ENCODE measurements around the gene KPNA1.

Gene KPNA1

DNA sequence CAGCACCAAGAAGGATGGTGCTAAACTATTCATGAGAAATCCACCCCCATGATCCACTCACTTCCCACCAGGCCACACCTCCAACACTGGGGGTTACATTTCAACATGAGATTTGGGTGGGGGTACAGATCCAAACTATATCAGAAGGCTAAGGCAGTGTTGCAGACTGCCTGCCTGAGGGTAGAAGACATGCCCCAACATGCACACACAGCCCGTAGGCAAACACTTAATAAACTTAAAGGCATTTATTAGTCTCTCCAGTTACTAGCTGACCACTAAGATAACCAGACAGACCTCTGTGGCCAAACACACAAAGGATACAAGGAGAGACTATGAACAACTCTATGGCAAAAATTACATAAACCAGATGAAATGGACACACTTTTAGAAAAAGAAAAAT, 120.6 kb downstream of the KPNA1 start:
- H3K4me1 ChIP-seq (ENCODE audit: control insufficient read depth in 5 of 5, insufficient read depth in 5 of 5, low read length in 5 of 5): peaks cover 0 to 3% (median 0%) of the 10 kb centered on the region in 5 donors
- no peak overlapping the region for H3K9ac ChIP-seq (ENCODE audit: low read length in 5 of 5)
- H3K27ac ChIP-seq (ENCODE audit: low read depth, low read length): no peak overlapping the region

DNA sequence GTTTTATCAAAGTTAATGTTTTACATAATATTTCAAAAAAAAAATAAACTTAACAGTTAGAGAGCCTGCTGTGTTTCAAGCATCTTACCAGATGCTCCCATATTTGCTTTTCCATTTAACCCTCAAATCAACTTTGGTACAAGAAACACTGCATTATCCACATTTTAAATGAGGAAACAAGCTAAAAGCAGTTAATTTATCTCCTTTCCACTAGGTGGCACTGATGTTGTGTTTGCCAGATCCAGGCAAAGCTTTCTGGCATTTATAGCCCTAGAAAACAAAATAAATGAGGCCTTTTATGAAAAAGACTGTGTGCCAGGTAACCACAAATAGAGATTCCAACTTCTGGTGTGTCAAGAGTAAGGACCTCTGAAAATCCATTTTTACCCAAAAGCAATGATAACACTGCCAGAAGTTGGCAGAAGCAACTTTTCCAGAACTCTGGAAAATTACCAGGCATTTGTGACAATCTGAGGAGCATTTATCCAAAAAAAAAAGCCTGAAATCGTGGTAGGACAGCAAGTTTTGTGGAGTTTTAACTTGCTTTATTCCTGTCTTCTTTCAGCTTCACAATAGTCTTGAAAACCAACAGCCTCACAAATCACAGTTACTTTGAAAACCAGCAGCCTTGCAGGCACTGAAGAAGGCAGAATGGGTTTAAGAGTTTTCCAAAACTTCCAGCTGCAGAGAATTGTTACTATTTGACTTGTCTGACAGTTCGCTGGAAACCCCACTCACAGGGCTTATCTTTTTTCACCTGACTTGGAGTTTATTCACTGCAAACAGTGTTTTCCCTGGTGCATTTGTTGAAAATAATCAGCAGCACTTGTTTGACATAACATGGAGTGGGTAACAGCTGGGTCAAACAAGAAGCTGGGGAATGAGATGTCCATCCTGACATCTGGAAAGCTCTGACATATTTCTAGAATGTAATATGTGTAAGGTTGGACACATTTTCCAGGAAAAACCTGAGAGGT, 121.6 kb downstream of the KPNA1 start:
- Histone ChIP-seq H3K9ac (ENCODE audit: low read length in 5 of 5) (no peak overlapping the region), H3K27ac (ENCODE audit: low read depth, low read length) (no peak overlapping the region), H3K4me3 (ENCODE audit: low read depth in 1 of 5, low read length in 5 of 5) (no peak overlapping the region), H3K36me3 (ENCODE audit: control insufficient read depth in 5 of 5, insufficient read depth in 5 of 5, low read length in 5 of 5) (peaks cover 0 to 5% (median 0%) of the 10 kb centered on the region in 5 donors), H3K27me3 (ENCODE audit: control insufficient read depth in 5 of 5, insufficient read depth in 4 of 5, low read length in 5 of 5) (no peaks in the 10 kb centered on the region), H3K4me1 (ENCODE audit: control insufficient read depth in 5 of 5, insufficient read depth in 5 of 5, low read length in 5 of 5) (peaks cover 0 to 3% (median 0%) of the 10 kb centered on the region in 5 donors), H3K9me3 (ENCODE audit: control insufficient read depth in 5 of 5, low read length in 5 of 5) (no peaks in the 10 kb centered on the region)

More for the DNA sequence above, 120.6 kb downstream of the KPNA1 start:
- no peaks in the 10 kb centered on the region for H3K9me3 ChIP-seq (ENCODE audit: control insufficient read depth in 5 of 5, low read length in 5 of 5)
- peaks cover 0 to 5% (median 0%) of the 10 kb centered on the region in 5 donors for H3K36me3 ChIP-seq (ENCODE audit: control insufficient read depth in 5 of 5, insufficient read depth in 5 of 5, low read length in 5 of 5)
- H3K27me3 ChIP-seq (ENCODE audit: control insufficient read depth in 5 of 5, insufficient read depth in 4 of 5, low read length in 5 of 5): no peaks in the 10 kb centered on the region
- no peak overlapping the region for H3K4me3 ChIP-seq (ENCODE audit: low read depth in 1 of 5, low read length in 5 of 5)

DNA sequence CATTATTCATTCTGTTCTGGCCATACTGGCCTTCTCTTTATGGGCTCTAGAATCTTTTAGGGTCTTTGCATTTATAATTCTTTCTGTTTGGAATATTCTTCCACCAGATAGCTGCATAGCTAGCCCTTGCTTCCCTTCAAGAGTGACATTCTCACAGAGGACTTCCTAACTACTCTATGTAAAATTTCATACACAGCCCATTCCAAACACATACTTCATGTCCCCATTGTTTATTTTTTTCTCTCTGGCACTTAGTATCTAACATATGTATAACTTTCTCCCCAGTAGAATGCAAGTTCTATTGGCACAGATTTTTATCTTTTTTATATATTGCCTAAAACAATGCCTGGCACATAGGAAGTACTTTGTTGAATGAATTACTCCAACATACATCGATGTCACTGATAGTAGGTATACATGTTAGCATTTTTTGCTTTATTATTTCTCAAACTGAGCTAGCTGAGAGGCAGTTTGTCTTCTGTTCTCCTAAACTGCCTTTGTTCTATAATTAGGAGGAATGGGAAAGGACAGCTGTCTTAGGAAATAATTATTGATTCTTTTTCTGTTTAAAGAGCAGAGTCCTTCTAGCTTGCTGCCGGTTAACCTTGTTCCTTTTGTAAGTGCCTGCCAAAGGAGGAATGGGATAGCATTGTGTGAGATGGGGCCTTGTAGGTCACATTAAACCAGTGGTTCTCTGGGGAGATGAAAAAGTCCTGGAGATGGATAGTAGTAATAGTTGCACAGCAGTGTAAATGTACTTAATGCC, 122.9 kb downstream of the KPNA1 start:
- Histone ChIP-seq H3K36me3 (ENCODE audit: control insufficient read depth in 5 of 5, insufficient read depth in 5 of 5, low read length in 5 of 5) (peaks cover 0 to 5% (median under 1%) of the 10 kb centered on the region in 5 donors), H3K27me3 (ENCODE audit: control insufficient read depth in 5 of 5, insufficient read depth in 4 of 5, low read length in 5 of 5) (no peaks in the 10 kb centered on the region), H3K27ac (ENCODE audit: low read depth, low read length) (no peak overlapping the region), H3K4me3 (ENCODE audit: low read depth in 1 of 5, low read length in 5 of 5) (no peak overlapping the region), H3K9ac (ENCODE audit: low read length in 5 of 5) (no peak overlapping the region), H3K4me1 (ENCODE audit: control insufficient read depth in 5 of 5, insufficient read depth in 5 of 5, low read length in 5 of 5) (peaks cover 0 to 3% (median 0%) of the 10 kb centered on the region in 5 donors), H3K9me3 (ENCODE audit: control insufficient read depth in 5 of 5, low read length in 5 of 5) (no peaks in the 10 kb centered on the region)

DNA sequence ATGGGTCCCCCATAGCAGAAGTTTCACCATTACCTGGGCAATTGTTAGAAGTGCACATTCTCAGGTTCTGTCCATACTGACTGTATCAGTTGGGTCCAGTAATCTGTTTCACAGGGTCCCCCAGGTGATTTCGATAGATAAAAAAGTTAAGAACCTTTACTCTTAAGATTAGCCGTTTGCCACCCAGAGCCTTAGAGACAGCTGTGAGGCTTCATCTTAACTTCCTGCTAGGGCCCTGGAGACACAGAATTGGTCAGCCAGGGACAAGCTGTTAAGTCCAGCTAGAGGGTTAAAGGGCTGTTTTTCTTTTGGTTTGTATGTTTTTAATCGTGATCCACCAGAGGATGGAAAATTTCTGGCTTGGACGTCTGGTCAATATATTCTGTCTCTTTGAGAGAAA, 124.1 kb downstream of the KPNA1 start:
- Histone ChIP-seq H3K4me3 (ENCODE audit: low read depth in 1 of 5, low read length in 5 of 5) (no peak overlapping the region), H3K27ac (ENCODE audit: low read depth, low read length) (no peak overlapping the region), H3K4me1 (ENCODE audit: control insufficient read depth in 5 of 5, insufficient read depth in 5 of 5, low read length in 5 of 5) (peaks cover 0 to 3% (median 0%) of the 10 kb centered on the region in 5 donors), H3K27me3 (ENCODE audit: control insufficient read depth in 5 of 5, insufficient read depth in 4 of 5, low read length in 5 of 5) (no peaks in the 10 kb centered on the region), H3K9ac (ENCODE audit: low read length in 5 of 5) (peak overlapping the region in 1 of 5 donors; percentile 48), H3K36me3 (ENCODE audit: control insufficient read depth in 5 of 5, insufficient read depth in 5 of 5, low read length in 5 of 5) (peaks cover 0 to 5% (median 2%) of the 10 kb centered on the region in 5 donors), H3K9me3 (ENCODE audit: control insufficient read depth in 5 of 5, low read length in 5 of 5) (no peaks in the 10 kb centered on the region)

DNA sequence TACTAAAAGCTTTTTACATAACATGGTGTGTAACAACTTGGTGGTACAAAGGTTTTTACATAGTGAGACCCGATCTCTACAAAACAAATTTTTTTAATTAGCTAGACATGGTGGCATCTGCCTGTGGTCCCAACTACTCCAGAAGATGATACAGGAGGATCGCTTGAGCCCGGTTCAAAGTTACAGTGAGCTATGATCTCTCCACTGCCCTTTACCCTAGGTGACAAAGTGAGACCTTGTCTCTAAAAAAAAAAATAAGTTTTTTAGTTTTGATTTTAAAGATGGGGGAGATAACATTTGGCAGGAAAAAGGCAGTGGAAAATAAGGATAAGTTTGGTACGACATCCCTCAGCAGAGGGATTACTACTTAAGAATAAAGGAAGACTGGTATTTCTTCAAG, 124.8 kb downstream of the KPNA1 start:
- no peak overlapping the region for H3K4me3 ChIP-seq (ENCODE audit: low read depth in 1 of 5, low read length in 5 of 5)
- H3K4me1 ChIP-seq (ENCODE audit: control insufficient read depth in 5 of 5, insufficient read depth in 5 of 5, low read length in 5 of 5): peaks cover 0 to 10% (median 1%) of the 10 kb centered on the region in 5 donors
- peaks cover 0 to 5% (median 2%) of the 10 kb centered on the region in 5 donors for H3K36me3 ChIP-seq (ENCODE audit: control insufficient read depth in 5 of 5, insufficient read depth in 5 of 5, low read length in 5 of 5)
- no peaks in the 10 kb centered on the region for H3K9me3 ChIP-seq (ENCODE audit: control insufficient read depth in 5 of 5, low read length in 5 of 5)
- peak overlapping the region in 1 of 5 donors; percentile 40 for H3K9ac ChIP-seq (ENCODE audit: low read length in 5 of 5)
- no peaks in the 10 kb centered on the region for H3K27me3 ChIP-seq (ENCODE audit: control insufficient read depth in 5 of 5, insufficient read depth in 4 of 5, low read length in 5 of 5)
- H3K27ac ChIP-seq (ENCODE audit: low read depth, low read length): no peak overlapping the region

DNA sequence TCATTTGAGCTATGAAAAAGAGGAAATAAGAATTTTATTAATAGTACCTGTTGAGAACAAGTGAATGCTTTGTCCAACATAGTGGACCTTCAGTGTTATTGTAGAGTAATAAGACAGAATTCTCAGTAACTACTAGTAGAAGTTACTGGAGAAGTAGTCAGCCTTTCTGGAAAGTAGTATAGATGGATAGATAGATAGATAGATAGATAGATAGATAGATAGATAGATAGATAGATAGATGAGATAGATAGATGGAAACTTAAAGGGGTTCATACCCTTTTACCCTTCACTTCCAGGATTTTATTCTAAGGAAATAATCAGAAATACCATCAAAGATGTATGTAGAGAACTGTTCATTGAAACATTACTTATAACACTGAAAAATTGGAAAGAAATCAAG, 125.5 kb downstream of the KPNA1 start:
- H3K27me3 ChIP-seq (ENCODE audit: control insufficient read depth in 5 of 5, insufficient read depth in 4 of 5, low read length in 5 of 5): no peaks in the 10 kb centered on the region
- no peak overlapping the region for H3K9ac ChIP-seq (ENCODE audit: low read length in 5 of 5)
- H3K4me3 ChIP-seq (ENCODE audit: low read depth in 1 of 5, low read length in 5 of 5): no peak overlapping the region
- no peak overlapping the region for H3K27ac ChIP-seq (ENCODE audit: low read depth, low read length)
- H3K4me1 ChIP-seq (ENCODE audit: control insufficient read depth in 5 of 5, insufficient read depth in 5 of 5, low read length in 5 of 5): peaks cover 0 to 17% (median 8%) of the 10 kb centered on the region in 5 donors
- no peaks in the 10 kb centered on the region for H3K9me3 ChIP-seq (ENCODE audit: control insufficient read depth in 5 of 5, low read length in 5 of 5)
- peaks cover 0 to 4% (median 2%) of the 10 kb centered on the region in 5 donors for H3K36me3 ChIP-seq (ENCODE audit: control insufficient read depth in 5 of 5, insufficient read depth in 5 of 5, low read length in 5 of 5)

DNA sequence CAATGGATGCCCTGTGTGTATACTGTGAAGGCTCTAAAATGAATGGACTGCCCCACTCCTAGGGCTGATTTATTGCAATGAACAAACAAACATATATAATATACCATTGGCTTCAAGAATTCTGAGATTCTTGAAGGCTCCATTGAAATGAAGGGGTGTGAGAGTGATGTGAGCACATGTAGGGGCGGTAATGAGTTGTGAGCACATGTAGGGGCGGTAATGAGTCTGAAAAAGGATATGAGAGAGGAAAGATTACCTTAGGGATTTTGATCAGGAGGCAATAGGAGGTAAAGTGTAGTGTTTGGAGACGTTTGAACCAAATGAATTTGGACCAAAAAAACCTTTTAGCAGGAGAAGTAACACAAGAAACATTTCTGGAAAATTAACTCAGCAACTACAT, 127.0 kb downstream of the KPNA1 start:
- H3K9ac ChIP-seq (ENCODE audit: low read length in 5 of 5): no peak overlapping the region
- H3K4me3 ChIP-seq (ENCODE audit: low read depth in 1 of 5, low read length in 5 of 5): no peak overlapping the region
- peaks cover 0 to 2% (median 0%) of the 10 kb centered on the region in 5 donors for H3K36me3 ChIP-seq (ENCODE audit: control insufficient read depth in 5 of 5, insufficient read depth in 5 of 5, low read length in 5 of 5)
- no peak overlapping the region for H3K27ac ChIP-seq (ENCODE audit: low read depth, low read length)
- H3K9me3 ChIP-seq (ENCODE audit: control insufficient read depth in 5 of 5, low read length in 5 of 5): no peaks in the 10 kb centered on the region
- no peaks in the 10 kb centered on the region for H3K27me3 ChIP-seq (ENCODE audit: control insufficient read depth in 5 of 5, insufficient read depth in 4 of 5, low read length in 5 of 5)
- peaks cover 0 to 24% (median 17%) of the 10 kb centered on the region in 5 donors for H3K4me1 ChIP-seq (ENCODE audit: control insufficient read depth in 5 of 5, insufficient read depth in 5 of 5, low read length in 5 of 5)

DNA sequence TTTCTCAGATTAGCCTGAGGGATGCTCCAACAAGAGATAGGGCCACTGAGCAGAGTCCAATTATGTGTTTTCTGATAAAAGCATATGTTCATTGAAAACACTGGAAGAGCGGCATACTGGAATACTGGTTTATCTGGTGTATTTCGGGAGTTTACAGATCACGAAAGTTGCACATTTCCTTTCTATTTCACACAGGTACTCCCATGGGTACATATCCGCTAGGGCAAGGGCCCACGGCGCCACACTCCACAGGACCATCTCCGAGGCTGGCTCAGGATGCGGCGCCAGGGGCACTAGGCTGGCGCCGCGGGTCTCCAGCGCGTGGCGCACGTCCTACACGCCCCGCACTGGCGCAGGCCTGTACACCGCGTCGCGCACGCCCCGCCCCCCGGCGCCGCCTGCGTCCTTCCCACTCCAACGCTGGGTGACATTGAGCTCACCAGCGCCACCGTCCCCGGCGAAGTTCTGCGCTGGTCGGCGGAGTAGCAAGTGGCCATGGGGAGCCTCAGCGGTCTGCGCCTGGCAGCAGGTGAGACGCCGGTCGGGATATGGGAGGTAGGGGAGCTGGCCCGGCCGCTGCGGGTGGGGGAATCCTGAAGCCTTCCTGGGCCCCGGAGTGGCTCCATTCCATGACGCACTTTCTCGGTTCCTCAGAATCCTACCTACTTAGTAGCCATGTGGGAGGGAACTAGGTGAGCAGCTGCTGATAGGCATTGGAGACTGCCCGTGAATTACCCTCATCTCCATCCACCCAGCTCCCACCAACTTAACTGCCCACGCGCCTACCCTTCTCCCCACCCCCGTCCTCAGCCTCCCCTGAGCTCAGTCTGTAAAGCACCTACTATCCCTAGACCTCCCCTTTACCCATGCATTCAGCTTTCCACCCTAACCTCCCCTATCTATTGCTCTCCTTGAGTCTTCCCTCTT, 130.7 kb downstream of the KPNA1 start, which contains the start of gene FAM162A:
Gene FAM162A, plus strand, starts transcription at position 412 of the 927 bp plus-strand sequence. Its CDS starts 84 bp downstream, at position 496.
- peak within 1 kb of the TSS; percentile 93 to 100 (median 97) for H3K4me3 ChIP-seq (ENCODE audit: low read depth in 1 of 5, low read length in 5 of 5)
- H3K4me1 ChIP-seq (ENCODE audit: control insufficient read depth in 5 of 5, insufficient read depth in 5 of 5, low read length in 5 of 5): peaks cover 0 to 34% (median 27%) of the 10 kb centered on the region in 5 donors
- peaks cover 0 to 2% (median 0%) of the 10 kb centered on the region in 5 donors for H3K36me3 ChIP-seq (ENCODE audit: control insufficient read depth in 5 of 5, insufficient read depth in 5 of 5, low read length in 5 of 5)
- H3K27ac ChIP-seq (ENCODE audit: low read depth, low read length): peak within 1 kb of the TSS; percentile 80
- no peaks in the 10 kb centered on the region for H3K27me3 ChIP-seq (ENCODE audit: control insufficient read depth in 5 of 5, insufficient read depth in 4 of 5, low read length in 5 of 5)
- peak within 1 kb of the TSS; percentile 78 to 96 (median 87) for H3K9ac ChIP-seq (ENCODE audit: low read length in 5 of 5)
- H3K9me3 ChIP-seq (ENCODE audit: control insufficient read depth in 5 of 5, low read length in 5 of 5): no peaks in the 10 kb centered on the region

Measured in subcutaneous abdominal adipose tissue (tissue), 5 donors.